Loucy (cell line): Measurements from ENCODE around the gene LRRTM4.

ENCODE experiments used
- CTCF ChIP-seq: fragments of 200-600 bp; sonication (generic); conservative IDR thresholded peaks from 2 replicates; pipeline ENCODE4 v1.5.1; 2014; ENCODE audit warnings: mild to moderate bottlenecking, antibody characterized with exemption, low read length
- EZH2phosphoT487 ChIP-seq: fragments of 200-600 bp; IDR thresholded peaks from 2 replicates; pipeline ENCODE4 v1.6.1; 2018; ENCODE audit warnings: antibody characterized with exemption, mild to moderate bottlenecking, moderate library complexity, borderline replicate concordance

- no peak for TF ChIP-seq CTCF
- TF ChIP-seq EZH2phosphoT487 = no peak
These were observed 505.5 kb downstream of the LRRTM4 start for GRCh38 chr2:77016443-77017354.
